Activated naive CD4-positive, alpha-beta T cell treated with anti-CD3 and anti-CD28 coated beads, Interleukin-2, amount 50 U/mL, for 16 hours (primary cell): ENCODE results near the gene SOAT1.
"Not testable (repeated sequence)": the region's sequence is repeated elsewhere in the genome, so short reads cannot be mapped to it uniquely, and the experiment has no call there.

ENCODE experiments used
- DNase-seq: peaks from one replicate; pipeline ENCODE4 v3.0.0-alpha.2; 2020

The SOAT1 gene

GRCh38 chr1:179293340-179294327 lies at the start of gene SOAT1:
Gene SOAT1, plus strand, starts transcription at chr1:179293797. Its CDS starts 8,888 bp downstream, at chr1:179302685.
- peak; percentile 92 for DNase-seq

- not testable (repeated sequence) for DNase-seq
These were observed 48.2 kb upstream of the SOAT1 start for GRCh38 chr1:179245426-179245825.

- no peak for DNase-seq
These were observed 45.7 kb upstream of the SOAT1 start for GRCh38 chr1:179247923-179248322.

DNA sequence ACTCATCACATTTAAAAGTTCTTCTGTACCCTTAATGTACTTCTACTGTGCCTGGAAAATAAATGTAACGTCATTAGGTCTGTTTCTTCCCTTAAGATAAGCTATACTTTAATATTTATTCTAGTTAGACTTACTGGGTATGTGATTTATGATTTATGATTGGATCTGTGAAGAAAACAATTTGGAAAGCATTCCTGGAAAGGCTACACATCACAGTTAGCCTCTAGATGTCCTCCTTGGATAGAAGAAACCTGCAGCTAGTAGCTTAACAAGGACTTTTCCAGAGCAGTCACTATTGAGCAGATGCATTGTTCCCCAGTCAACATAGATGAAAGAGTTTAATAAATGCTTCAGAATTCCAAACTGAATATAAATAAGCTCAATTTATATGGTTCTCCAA lies 41.9 kb upstream of the SOAT1 start:
- no peak for DNase-seq

- DNase-seq, result no peak
These were observed 41.0 kb upstream of the SOAT1 start for GRCh38 chr1:179252606-179253005.

- no peak for DNase-seq
These were observed 40.2 kb upstream of the SOAT1 start for GRCh38 chr1:179253286-179253972.

DNA sequence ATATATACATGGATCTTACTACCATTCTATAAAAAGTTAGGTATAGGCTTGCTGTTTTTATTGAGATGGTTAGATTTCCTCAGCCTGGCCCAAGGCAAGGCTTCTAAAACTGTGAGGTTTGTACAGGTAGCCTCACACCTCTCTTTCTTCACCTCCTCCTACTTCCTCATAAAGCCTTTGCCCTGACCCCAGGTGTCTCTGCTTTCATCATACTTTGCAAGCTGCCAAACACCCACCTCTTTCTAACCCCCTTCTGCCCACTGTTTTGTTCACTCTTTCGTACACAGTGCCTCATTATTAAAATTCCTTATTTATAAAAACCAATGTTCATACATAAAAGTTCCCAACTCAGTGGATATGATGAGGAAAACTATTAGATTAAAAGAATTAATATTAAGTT lies 31.4 kb upstream of the SOAT1 start:
- DNase-seq, result no peak

GRCh38 chr1:179263121-179263520 lies 30.5 kb upstream of the SOAT1 start:
- DNase-seq, result no peak

GRCh38 chr1:179264507-179264906 lies 29.1 kb upstream of the SOAT1 start:
- DNase-seq, result no peak

DNA sequence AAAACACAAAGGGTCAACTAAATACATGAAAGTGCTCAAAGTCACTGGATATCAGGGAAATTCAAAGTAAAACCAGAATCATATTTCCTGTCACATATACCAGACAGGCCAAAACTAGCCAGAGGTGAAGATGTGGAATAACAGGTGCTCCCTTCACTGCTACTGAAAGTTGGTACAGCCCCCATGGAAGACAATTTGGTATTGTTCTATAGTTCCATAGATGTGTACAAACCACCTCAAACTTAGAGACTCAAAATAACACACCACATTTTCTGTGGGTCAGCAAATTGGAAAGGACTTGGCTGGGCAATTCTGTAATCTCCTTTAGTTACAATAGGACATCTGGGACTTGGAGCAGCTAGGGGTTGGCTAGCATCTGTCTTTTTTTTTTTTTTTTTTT lies 24.5 kb upstream of the SOAT1 start:
- DNase-seq, result no peak

GRCh38 chr1:179274424-179274823 lies 19.2 kb upstream of the SOAT1 start:
- not testable (repeated sequence) for DNase-seq

- DNase-seq, result no peak
These were observed 14.7 kb upstream of the SOAT1 start for GRCh38 chr1:179278920-179279319.

DNA sequence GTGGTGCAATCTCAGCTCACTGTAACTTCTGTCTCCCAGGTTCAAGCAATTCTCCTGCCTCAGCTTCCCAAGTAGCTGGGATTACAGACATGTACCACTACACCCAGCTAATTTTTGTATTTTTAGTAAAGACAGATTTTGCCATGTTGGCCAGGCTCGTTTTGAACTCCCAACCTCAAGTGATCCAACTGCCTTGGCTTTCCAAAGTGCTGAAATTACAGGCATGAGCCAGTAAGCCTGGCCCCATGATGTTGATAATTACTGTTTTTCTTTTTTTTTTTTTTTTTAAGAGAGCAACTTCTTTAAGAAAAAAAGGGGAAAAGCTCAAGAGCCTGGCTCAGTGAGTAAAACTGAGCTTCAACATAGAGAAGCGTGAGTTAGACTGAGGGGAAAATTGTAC lies 9.6 kb upstream of the SOAT1 start:
- no peak for DNase-seq

DNA sequence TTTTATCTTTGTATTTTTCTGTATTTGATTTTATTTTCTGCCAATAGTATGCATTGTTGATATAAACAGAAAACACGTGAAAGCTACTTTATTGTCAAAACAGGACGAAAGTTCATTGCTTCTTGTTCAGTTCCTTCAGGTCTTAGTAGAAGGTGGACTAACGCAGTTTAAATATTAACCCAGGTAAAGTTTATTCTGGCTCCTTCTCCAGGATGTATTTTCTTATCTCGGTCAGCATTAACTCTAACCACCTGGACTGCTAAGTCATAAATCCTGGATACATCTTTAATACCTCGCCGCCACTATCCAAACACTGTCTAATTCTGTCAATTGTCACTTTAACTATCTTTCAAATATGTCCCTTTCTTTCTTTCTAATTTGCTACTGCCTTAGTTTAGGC lies 5.7 kb upstream of the SOAT1 start:
- no peak for DNase-seq

DNA sequence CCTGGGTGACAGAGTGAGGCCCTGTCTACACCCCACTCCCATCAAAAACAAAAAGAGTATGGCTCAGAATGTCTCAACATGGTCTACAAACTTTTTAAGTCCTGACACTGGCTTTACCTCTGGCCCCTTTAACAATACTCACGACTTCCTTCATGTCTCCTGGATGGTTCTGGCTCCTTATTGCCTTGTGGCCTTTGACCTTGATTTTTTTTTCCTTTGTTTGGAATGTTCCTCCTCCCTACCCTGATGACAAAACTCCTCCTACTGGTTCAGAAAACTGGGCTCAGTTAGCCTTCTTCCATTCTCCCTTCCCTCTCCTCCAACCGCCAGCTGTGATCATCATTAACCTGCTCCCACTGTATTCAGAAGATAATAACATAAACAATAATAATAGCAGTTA lies 4.6 kb upstream of the SOAT1 start:
- DNase-seq, result no peak

DNA sequence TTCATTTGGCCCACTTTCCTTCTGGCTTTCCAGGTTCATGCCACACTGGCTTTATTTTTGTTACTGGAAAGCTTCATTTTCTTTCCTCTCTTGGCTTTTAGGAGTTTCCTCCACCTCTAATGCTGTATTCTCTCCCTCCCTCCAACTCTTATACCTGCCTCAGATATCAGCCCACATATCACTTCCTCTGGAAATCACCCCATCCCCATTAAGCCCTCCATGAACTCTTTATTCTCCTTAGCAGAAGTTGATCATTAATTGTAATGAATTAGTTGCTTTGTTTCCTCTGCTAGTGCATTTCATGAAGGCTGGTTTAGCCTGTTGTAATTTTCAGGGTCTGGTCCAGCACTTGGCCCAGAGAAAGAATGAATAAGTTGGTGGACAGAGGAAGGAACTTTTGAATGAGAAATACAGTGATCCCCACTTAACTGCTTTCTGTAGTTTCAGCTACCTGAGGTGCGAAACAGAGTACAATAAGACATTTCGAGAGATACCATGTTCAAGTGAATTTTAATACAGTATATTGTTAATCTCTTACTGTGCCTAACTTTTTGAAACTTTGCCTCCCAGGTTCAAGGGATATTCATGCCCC lies 1.7 kb downstream of the SOAT1 start:
- no peak for DNase-seq

DNA sequence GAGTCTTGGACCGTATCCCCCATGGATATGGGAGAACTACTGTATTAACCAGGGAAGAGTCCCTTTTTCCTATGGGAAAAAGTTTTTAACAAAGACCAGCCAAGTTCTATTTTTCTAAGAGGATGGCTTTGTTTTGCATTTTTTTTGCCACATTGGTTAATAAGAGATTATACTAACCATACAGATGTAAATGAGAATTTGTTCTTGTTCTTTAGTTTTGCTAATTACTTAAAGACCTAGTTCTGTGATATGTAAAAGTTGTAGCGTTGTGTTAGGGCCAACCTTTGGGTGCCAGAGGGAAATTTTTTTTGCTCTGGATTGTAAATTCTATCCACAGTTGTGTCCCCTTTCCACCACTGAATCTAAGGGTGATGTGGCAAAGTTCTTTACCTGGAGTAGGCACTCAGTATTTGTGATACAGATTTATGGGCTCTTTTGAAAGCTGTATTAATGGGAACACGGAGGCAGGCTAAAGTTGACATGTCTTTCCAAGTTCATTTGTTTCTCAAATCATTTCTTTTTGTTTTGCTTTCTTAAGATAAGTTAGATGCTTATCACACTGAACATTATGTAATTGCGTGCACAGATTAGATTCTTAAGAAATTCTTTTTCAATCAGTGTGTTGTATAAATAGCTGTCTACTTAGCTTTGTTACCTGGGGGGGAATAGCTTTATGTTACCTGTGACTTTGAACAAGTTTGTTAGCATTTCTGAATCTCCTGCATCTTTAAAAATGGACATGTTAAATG lies 2.9 kb downstream of the SOAT1 start:
- no peak for DNase-seq

DNA sequence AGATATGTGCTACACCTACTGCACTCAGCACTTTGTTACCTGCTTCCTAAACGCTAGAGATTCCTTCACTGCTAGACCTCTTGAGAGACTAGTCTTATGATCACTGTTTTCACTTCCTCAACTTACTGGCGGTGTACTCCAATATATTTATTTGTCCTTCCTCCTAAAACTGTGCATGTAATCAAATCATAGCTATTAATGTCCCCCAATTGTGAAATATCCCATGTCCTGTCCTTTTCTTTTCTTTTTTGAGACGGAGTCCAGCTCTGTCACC lies 3.4 kb downstream of the SOAT1 start:
- DNase-seq, result no peak

GRCh38 chr1:179298952-179299351 lies 5.4 kb downstream of the SOAT1 start:
- DNase-seq, result no peak

DNA sequence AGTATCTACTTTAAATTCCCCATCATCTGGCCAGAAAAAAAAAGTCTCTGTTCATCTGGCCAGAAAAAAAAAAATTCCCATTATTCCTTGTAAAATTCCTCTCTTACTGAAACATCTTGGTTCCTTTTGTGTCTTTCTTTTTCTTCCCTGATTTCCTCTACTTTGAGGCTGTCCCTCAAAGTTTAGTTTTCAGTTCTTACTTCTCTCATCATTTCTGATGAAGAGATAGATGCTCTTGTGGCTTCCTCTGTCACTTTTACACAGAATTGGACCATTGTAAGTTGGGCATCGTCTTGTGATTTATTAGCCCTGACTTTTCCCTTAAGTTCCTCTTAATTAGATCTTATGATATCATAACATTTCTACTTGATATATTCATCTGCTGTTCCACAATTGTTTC lies 6.5 kb downstream of the SOAT1 start:
- DNase-seq, result no peak

DNA sequence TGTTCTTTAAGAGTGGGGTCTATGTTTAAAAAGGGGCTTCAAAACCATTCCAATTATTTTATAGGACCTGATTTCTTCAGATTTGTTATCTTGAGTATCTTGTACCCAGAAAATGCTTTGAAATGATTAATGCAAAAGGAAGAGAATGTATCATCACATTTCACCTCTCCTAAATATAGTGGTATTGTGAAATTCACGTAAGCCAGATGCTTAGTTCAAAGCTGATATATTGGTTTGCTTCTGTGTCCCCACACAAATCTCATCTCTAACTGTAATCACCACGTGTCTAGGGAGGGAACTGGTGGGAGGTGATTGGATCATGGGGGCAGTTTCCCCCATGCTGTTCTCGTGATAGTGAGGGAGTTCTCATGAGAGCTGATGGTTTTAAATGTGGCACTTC lies 8.5 kb downstream of the SOAT1 start:
- no peak for DNase-seq

GRCh38 chr1:179303200-179303785 lies 9.7 kb downstream of the SOAT1 start:
- DNase-seq, result no peak

DNA sequence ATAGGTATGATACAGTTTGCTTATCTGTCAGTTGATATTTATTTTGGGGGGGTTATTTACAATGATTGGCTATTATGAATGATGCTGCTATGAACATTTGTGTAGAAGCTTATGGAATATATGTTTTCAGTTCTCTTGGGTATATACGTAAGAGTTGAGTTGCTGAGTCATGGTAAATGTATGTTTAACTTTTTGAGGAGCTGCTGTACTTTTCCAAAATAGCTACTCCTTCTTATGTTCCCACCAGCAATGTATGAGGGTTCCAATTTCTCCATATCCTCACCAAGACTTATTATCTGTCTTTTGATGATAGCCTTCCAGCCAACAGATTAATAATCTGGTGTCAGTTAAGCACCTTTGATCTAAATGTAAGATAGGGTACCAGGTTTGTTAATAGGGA lies 11.9 kb downstream of the SOAT1 start:
- DNase-seq, result no peak
